Hypothalamus (tissue), 51 donors: ENCODE data around the gene IFT172.
A peak's percentile ranks its signal among the peaks of the same experiment; 100 is the strongest.

Experiments used
- DNase-seq, 51 donors: peaks; one replicate each; lab custom pipeline; 2025; lab: John Stamatoyannopoulos, UW

The IFT172 gene

GRCh38 chr2:27494284-27494943 is 4.9 kb upstream of the IFT172 start:
- peak in 22 of 51 donors; percentile 4 to 70 (median 36) for DNase-seq

GRCh38 chr2:27493948-27494283 is 4.4 kb upstream of the IFT172 start:
- peak in 2 of 51 donors; percentile 17 to 25 for DNase-seq

GRCh38 chr2:27492557-27492956 is 3.0 kb upstream of the IFT172 start:
- no peak for DNase-seq

DNA sequence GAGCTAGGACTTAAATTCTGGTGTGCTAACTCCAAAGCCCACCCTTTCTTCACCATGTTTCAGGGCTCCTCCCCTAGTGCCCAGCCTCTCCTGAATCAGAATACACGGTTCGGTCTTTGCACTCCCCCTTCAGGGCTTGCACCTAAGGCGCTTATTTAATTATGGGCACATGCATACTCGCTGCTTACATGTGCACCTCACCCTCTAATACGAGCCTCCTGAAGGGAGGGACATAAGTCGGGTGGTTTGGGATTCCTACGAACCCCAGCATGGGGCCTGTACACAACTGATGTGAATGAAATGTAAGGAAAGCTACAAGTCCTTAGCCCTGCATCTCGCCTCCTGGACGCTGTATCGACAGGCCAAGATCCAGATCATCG is 435 bp downstream of the IFT172 start:
- peak in 3 of 51 donors; percentile 21 to 49 (median 45) for DNase-seq

DNA sequence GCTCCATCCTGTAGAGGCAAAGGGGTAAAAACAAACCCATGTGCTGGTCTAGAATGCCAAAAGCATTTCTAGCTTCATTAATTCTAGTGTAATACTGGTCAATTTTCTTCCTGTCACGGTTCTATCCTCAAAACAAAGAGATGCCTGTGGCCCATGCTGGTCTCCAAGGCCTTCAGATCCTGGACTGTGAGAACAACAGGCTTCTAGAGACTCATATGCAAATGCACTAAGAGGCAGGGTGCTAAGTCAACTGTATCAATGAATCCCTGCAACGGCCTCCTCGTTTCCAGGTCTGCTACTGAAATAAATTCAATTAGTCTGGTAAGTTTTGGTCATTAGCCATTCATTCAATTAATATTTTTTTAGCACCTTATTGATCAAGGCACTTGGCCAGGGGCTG is 4.0 kb downstream of the IFT172 start:
- peak in 6 of 51 donors; percentile 2 to 24 (median 10) for DNase-seq

DNA sequence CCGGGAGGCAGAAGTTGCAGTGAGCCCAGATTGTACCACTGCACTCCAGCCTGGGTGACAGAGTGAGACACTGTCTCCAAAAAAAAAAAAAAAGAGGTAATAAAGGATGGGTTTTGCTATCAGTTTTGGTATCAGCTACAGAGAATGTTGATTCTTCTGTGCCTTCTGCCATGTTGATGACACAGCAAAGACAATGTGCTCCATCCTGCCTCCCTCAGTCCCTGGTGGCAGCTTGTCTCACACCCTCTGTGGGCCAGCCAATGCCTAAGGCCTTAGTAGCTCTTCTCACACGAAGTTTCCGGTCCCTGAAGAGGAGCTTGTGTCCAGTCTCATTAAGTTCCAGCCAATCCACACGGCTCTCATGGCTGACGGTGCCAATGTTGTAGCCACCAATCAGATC is 17.6 kb downstream of the IFT172 start:
- no peak for DNase-seq

- DNase-seq: no peak
These were observed 25.1 kb downstream of the IFT172 start for GRCh38 chr2:27464443-27464842.

- DNase-seq: no peak
These were observed 28.4 kb downstream of the IFT172 start for GRCh38 chr2:27461118-27461517.

DNA sequence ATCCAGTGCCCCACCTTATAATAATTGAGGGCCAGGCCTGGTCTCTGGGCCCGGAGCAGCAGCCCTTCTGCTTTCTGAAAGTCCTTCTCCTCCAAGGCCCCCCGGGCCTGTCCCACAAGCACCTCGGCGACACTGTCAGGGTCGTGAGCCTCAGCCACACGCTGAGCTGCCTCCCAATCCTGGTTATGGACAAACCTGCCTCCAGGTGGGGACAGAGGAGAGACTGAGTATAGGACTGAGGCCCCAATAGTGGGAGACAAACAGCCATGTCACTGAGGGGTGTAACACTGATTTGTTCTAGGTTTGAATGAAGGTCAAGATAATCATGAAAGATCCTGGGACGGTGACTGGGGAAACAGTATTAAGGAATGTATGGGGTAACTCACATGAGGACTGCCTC is 35.6 kb downstream of the IFT172 start:
- no peak for DNase-seq

- no peak for DNase-seq
These were observed 38.4 kb downstream of the IFT172 start for GRCh38 chr2:27451095-27451494.

- DNase-seq: no peak
These were observed 41.2 kb downstream of the IFT172 start for GRCh38 chr2:27448381-27448780.

DNA sequence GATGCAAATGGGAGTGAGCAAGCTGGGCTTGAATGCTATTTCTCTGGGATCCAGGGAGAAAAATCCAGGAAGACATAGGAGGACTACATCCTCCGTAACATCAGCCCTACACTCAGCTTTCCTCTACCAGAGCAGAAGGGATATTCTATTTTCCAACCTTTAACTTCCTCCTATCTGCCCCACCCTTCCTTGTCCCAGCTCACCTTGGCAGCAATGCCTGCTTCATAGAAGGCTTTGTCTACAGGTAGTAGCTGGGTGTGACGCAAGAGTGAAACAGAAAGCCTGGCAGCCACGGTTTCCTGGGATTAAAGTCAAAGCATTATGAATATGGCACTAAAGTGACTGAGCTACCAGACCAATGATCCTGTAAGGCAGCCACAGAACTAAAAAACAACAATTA is 43.5 kb downstream of the IFT172 start:
- no peak for DNase-seq

- no peak for DNase-seq
These were observed 43.9 kb downstream of the IFT172 start for GRCh38 chr2:27445615-27446014.

DNA sequence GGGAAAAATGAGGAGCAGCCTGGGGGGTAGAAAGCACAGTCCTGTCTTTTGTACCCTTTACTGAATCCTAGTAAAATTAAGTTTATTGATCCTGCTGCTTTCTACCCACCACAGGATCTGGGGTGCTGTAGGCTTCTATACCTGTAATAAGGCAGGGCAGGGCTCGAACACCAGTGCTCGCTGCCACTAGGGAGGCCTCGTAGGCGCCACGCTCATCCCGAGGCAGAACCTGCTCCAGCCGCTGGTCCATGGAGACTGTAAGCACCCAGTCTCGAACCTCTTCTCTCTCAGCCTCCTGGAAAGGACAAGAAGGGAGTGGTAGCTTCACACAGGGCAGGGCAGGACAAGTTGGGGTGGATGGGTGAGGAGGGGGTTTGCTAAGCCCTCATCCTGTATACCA is 44.4 kb downstream of the IFT172 start:
- DNase-seq: no peak

- DNase-seq: peak in 1 of 51 donors; percentile 2
These were observed 46.6 kb downstream of the IFT172 start for GRCh38 chr2:27442920-27443282.

- DNase-seq: peak in 3 of 51 donors; percentile 5 to 27 (median 25)
These were observed 47.3 kb downstream of the IFT172 start, which contains the start of gene KRTCAP3 for GRCh38 chr2:27441958-27442919. Gene KRTCAP3, plus strand, starts transcription at chr2:27442381. Its CDS starts 32 bp downstream, at chr2:27442413.

- DNase-seq: no peak
These were observed 48.2 kb downstream of the IFT172 start for GRCh38 chr2:27441226-27441926.

- DNase-seq: no peak
These were observed 53.9 kb downstream of the IFT172 start for GRCh38 chr2:27435628-27436027.

DNA sequence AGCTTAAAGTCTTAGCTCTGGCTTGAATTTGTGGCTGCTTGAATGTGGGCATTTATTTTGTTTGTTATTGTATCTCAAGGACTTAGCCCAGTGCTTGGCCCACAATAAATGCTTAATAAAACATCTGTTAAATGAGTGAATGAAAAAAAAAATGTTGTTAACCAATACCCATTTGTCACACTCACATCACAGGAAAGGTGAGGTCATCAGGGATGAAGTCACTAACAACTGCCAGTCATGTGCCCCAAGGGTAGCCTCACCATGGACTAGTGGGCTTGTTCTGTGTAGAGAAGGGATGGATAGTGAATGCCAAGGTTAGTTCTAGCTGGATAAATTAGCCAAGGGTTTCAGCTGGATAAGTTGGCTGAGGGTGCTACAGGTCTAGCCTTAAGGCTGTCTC is 58.1 kb downstream of the IFT172 start:
- DNase-seq: no peak

DNA sequence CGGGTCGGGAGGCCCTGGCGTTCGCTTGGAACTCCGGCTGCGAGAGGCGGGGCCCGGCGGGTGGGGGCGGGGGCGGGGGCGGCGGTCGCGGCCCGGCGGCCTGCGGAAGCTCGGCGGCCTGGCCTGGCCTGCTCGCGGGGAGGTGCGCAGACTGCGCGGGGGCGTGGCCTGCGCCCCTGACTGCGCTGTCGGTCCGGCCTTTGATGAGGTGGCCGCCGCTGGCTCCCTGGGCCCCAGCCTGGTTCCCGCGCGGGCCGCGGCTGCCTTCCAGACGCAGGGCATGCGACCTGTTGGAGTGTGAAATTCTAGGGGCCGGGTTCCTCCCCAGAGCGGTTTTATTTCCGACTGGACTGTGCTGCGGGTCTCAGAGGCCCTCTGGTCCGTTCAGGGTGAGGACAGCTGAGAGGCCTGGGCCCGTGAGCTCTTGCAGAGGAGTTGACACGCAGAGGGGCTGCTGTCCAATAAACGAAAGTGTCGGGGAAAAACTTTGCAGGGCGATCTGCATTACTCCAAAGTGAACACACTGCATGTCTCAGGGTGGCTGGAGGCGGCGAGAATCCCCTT is 60.5 kb downstream of the IFT172 start:
- DNase-seq: peak in 48 of 51 donors; percentile 24 to 90 (median 73)
